Measurements from ENCODE around the gene RTN4RL2. TPM values are rescaled to one million over a fixed set of nuclear protein-coding genes. Genes with fewer than 3 reads are reported as not detected.

RTN4RL2 gene
- total RNA-seq, 2 donors from 2014 or later = 0.97 to 1.5 TPM

- WGBS, 2 experiments (ENCODE audit: insufficient coverage in 1 of 2, insufficient read length in 1 of 2) = 2 to 3% methylated on average over 18 to 51 of the region's 52 CpGs
- Histone ChIP-seq H3K36me3 (ENCODE audit: control insufficient read depth, insufficient read depth, low read length) (no peaks in the 10 kb centered on the region), H3K4me3 (ENCODE audit: low read length) (peak overlapping the region; percentile 70), H3K4me1 (ENCODE audit: control insufficient read depth, insufficient read depth, low read length) (peaks cover 4% of the 10 kb centered on the region), H3K27ac (ENCODE audit: low read depth, low read length) (peak overlapping the region; percentile 43), H3K9me3 (ENCODE audit: control insufficient read depth, low read length) (no peaks in the 10 kb centered on the region), H3K27me3 (ENCODE audit: control insufficient read depth, insufficient read depth, low read length, poor library complexity, severe bottlenecking) (peaks cover 61% of the 10 kb centered on the region), H3K9ac (ENCODE audit: extremely low read depth, low read length, poor library complexity, severe bottlenecking) (peak overlapping the region; percentile 11)
- DNase-seq = peak; percentile 91
- Mint-ChIP-seq H3K4me3 (peak overlapping the region; percentile 52), H3K27ac (no peak overlapping the region), H3K4me1 (peaks cover 13% of the 10 kb centered on the region), H3K36me3 (ENCODE audit: low read depth) (no peaks in the 10 kb centered on the region), H3K9me3 (no peaks in the 10 kb centered on the region), H3K27me3 (ENCODE audit: insufficient read depth) (peaks cover 65% of the 10 kb centered on the region)
- TF ChIP-seq, protein P1, sequence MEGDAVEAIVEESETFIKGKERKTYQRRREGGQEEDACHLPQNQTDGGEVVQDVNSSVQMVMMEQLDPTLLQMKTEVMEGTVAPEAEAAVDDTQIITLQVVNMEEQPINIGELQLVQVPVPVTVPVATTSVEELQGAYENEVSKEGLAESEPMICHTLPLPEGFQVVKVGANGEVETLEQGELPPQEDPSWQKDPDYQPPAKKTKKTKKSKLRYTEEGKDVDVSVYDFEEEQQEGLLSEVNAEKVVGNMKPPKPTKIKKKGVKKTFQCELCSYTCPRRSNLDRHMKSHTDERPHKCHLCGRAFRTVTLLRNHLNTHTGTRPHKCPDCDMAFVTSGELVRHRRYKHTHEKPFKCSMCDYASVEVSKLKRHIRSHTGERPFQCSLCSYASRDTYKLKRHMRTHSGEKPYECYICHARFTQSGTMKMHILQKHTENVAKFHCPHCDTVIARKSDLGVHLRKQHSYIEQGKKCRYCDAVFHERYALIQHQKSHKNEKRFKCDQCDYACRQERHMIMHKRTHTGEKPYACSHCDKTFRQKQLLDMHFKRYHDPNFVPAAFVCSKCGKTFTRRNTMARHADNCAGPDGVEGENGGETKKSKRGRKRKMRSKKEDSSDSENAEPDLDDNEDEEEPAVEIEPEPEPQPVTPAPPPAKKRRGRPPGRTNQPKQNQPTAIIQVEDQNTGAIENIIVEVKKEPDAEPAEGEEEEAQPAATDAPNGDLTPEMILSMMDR (conservative IDR thresholded peaks at IDR 0.05) = peak; percentile 93
These were observed 22.6 kb downstream of the RTN4RL2 start for GRCh38 chr11:57482782-57483561.

DNA sequence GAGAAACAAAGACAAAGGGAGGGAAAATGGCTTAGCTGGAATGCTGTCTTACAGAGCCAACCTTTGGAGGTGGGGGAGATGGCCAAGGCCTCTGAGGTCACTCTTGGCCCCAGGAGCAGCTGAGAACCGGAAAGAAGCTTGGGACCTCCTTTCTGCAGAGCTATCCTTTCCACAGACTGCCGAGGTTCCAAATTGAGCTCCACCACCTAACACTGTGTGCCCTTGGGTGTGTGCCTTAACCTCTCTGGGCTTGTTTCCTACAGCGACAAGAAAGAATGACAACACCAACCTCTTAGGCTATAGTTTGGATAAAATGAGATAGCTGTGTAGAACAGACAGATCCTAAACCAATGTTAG is 23.2 kb downstream of the RTN4RL2 start:
- 63 to 89% methylated on average over 2 to 3 of the region's 3 CpGs for WGBS, 2 experiments (ENCODE audit: insufficient coverage in 1 of 2, insufficient read length in 1 of 2)
- no peaks in the 10 kb centered on the region for H3K36me3 ChIP-seq (ENCODE audit: control insufficient read depth, insufficient read depth, low read length)
- Mint-ChIP-seq H3K27me3 (ENCODE audit: insufficient read depth) (peaks cover 59% of the 10 kb centered on the region), H3K36me3 (ENCODE audit: low read depth) (no peaks in the 10 kb centered on the region), H3K27ac (no peak overlapping the region), H3K4me3 (peak overlapping the region; percentile 52), H3K9me3 (no peaks in the 10 kb centered on the region), H3K4me1 (peaks cover 13% of the 10 kb centered on the region)
- no peak for DNase-seq
- H3K9ac ChIP-seq (ENCODE audit: extremely low read depth, low read length, poor library complexity, severe bottlenecking) = no peak overlapping the region
- peaks cover 55% of the 10 kb centered on the region for H3K27me3 ChIP-seq (ENCODE audit: control insufficient read depth, insufficient read depth, low read length, poor library complexity, severe bottlenecking)
- no peak overlapping the region for H3K27ac ChIP-seq (ENCODE audit: low read depth, low read length)
- peak overlapping the region; percentile 70 for H3K4me3 ChIP-seq (ENCODE audit: low read length)
- H3K4me1 ChIP-seq (ENCODE audit: control insufficient read depth, insufficient read depth, low read length) = peaks cover 4% of the 10 kb centered on the region
- H3K9me3 ChIP-seq (ENCODE audit: control insufficient read depth, low read length) = no peaks in the 10 kb centered on the region
- TF ChIP-seq, protein P1 (conservative IDR thresholded peaks at IDR 0.05) = no peak

DNA sequence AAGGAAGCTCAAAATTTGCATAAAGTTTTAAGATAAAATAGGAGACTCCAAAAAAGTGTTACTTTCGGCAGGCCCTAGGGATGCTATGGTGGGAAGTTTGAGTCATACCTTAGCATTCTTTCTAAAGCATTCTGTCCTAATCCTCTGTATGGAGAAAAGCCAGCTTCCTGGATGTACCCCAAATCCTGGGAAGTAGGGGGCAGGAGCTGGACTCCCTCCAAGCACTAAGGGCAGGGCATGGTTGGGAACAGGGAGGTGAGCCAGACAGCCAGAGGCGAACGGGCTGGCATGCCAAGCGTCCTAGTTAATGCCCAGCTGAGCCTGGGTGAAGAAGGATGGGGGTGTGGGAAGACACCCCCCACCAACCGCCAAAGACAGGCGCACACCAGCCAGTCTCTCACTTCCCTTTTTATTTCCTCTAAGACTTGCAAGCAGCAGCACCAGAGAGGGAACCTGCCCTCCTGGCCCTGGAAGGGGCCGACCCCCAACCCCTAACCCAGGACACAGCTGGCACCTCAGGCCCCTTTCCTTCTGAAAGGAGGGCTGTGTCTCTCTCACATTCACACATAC is 23.9 kb downstream of the RTN4RL2 start:
- peaks cover 13% of the 10 kb centered on the region for H3K4me1 Mint-ChIP-seq
- no peak overlapping the region for H3K27ac Mint-ChIP-seq
- no peak overlapping the region for H3K4me3 ChIP-seq (ENCODE audit: low read length)
- 81% methylated on average over 7 of the region's 7 CpGs; no CpG with 5 or more reads in 1 of the 2 experiments for WGBS, 2 experiments (ENCODE audit: insufficient coverage in 1 of 2, insufficient read length in 1 of 2)
- H3K27ac ChIP-seq (ENCODE audit: low read depth, low read length) = no peak overlapping the region
- peaks cover 4% of the 10 kb centered on the region for H3K4me1 ChIP-seq (ENCODE audit: control insufficient read depth, insufficient read depth, low read length)
- TF ChIP-seq, protein P1 (conservative IDR thresholded peaks at IDR 0.05) = no peak
- no peak overlapping the region for H3K4me3 Mint-ChIP-seq
- no peaks in the 10 kb centered on the region for H3K9me3 Mint-ChIP-seq
- no peak overlapping the region for H3K9ac ChIP-seq (ENCODE audit: extremely low read depth, low read length, poor library complexity, severe bottlenecking)
- H3K27me3 Mint-ChIP-seq (ENCODE audit: insufficient read depth) = peaks cover 52% of the 10 kb centered on the region
- no peaks in the 10 kb centered on the region for H3K36me3 ChIP-seq (ENCODE audit: control insufficient read depth, insufficient read depth, low read length)
- no peaks in the 10 kb centered on the region for H3K36me3 Mint-ChIP-seq (ENCODE audit: low read depth)
- H3K9me3 ChIP-seq (ENCODE audit: control insufficient read depth, low read length) = no peaks in the 10 kb centered on the region
- peaks cover 48% of the 10 kb centered on the region for H3K27me3 ChIP-seq (ENCODE audit: control insufficient read depth, insufficient read depth, low read length, poor library complexity, severe bottlenecking)
- DNase-seq = no peak

All from endodermal cell (in vitro differentiated cells).